Measurements from ENCODE around the gene VASP. TPM values are rescaled to one million over a fixed set of nuclear protein-coding genes. Genes with fewer than 3 reads are reported as not detected.
A peak's percentile ranks its signal among the peaks of the same experiment; 100 is the strongest.

The VASP gene
- total and polyA plus RNA-seq, 3 donors from 2014 or later = 37.7 to 57.9 (median 52.7) TPM

DNA sequence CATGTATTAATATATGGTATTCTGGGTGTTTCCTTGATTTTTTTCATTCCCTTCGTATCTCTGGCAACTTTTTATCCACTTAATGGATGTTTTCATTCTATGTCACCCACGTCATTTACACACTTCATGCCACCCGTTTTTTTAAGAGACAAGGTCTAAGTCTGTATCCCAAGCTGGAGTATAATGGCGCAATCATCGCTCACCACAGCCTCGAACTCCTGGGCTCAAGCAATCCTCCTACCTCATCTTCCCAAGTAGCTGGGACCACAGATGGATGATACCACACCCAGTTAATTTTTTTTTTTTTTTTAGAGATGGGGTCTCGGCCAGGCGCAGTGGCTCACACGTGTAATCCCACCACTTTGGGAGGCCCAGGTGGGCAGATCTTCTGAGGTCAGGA lies 3.4 kb upstream of the VASP start:
- Histone ChIP-seq H3K27me3 (no peaks in the 10 kb centered on the region), H3K27ac (no peak overlapping the region), H3K4me3 (no peak overlapping the region), H3K36me3 (ENCODE audit: low read depth, missing control alignments) (no peaks in the 10 kb centered on the region), H3K4me1 (peaks cover 9% of the 10 kb centered on the region), H3K9me3 (no peaks in the 10 kb centered on the region)
- intact Hi-C loops (cut with DNase I; ENCODE audit: low total_unique reads) = no loop called here
- no peak for DNase-seq
- TF ChIP-seq POLR2A (IDR thresholded peaks at IDR 0.05) = no peak
- TF ChIP-seq, protein P1, sequence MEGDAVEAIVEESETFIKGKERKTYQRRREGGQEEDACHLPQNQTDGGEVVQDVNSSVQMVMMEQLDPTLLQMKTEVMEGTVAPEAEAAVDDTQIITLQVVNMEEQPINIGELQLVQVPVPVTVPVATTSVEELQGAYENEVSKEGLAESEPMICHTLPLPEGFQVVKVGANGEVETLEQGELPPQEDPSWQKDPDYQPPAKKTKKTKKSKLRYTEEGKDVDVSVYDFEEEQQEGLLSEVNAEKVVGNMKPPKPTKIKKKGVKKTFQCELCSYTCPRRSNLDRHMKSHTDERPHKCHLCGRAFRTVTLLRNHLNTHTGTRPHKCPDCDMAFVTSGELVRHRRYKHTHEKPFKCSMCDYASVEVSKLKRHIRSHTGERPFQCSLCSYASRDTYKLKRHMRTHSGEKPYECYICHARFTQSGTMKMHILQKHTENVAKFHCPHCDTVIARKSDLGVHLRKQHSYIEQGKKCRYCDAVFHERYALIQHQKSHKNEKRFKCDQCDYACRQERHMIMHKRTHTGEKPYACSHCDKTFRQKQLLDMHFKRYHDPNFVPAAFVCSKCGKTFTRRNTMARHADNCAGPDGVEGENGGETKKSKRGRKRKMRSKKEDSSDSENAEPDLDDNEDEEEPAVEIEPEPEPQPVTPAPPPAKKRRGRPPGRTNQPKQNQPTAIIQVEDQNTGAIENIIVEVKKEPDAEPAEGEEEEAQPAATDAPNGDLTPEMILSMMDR (IDR thresholded peaks at IDR 0.05) = no peak
- WGBS, 2 donors = 88% methylated on average over 9 of the region's 9 CpGs

GRCh38 chr19:45505151-45505995 lies 1.9 kb upstream of the VASP start:
- Histone ChIP-seq H3K36me3 (ENCODE audit: low read depth, missing control alignments) (no peaks in the 10 kb centered on the region), H3K4me1 (peaks cover 19% of the 10 kb centered on the region), H3K9me3 (no peaks in the 10 kb centered on the region), H3K27ac (peak overlapping the region in 1 of 2 donors; percentile 93), H3K27me3 (no peaks in the 10 kb centered on the region), H3K4me3 (no peak overlapping the region)
- WGBS, 2 donors = 78% methylated on average over 8 of the region's 8 CpGs
- intact Hi-C loops (cut with DNase I; ENCODE audit: low total_unique reads) = loop anchor here (5.0 kb wide), 1 partner anchor 77 kb away; the partner anchor contains the start of gene OPA3
- TF ChIP-seq POLR2A (IDR thresholded peaks at IDR 0.05) = no peak
- TF ChIP-seq, protein P1 (IDR thresholded peaks at IDR 0.05) = no peak
- no peak for DNase-seq

DNA sequence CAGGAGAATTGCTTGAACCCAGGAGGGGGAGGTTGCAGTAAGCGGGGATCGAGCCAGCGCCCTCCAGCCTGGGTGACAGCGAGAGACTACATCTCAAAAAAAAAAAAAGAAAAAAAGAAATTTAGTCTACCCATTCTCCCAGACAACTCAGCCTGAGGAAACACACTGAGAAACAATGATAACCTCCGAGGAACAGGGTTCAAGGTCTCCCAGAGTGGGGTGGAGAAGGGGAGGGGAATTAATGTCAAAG lies 1.4 kb upstream of the VASP start:
- Histone ChIP-seq H3K9me3 (no peaks in the 10 kb centered on the region), H3K4me1 (peaks cover 19% of the 10 kb centered on the region), H3K4me3 (peak overlapping the region; percentile 86 to 97), H3K27ac (peak overlapping the region; percentile 79 to 93), H3K27me3 (no peaks in the 10 kb centered on the region), H3K36me3 (ENCODE audit: low read depth, missing control alignments) (no peaks in the 10 kb centered on the region)
- 37% methylated on average over 5 of the region's 5 CpGs for WGBS, 2 donors
- intact Hi-C loops (cut with DNase I; ENCODE audit: low total_unique reads) = loop anchor here (5.0 kb wide), 1 partner anchor 76 kb away; the partner anchor contains the start of gene OPA3
- TF ChIP-seq, protein P1 (IDR thresholded peaks at IDR 0.05) = no peak
- TF ChIP-seq POLR2A (IDR thresholded peaks at IDR 0.05) = no peak
- no peak for DNase-seq

DNA sequence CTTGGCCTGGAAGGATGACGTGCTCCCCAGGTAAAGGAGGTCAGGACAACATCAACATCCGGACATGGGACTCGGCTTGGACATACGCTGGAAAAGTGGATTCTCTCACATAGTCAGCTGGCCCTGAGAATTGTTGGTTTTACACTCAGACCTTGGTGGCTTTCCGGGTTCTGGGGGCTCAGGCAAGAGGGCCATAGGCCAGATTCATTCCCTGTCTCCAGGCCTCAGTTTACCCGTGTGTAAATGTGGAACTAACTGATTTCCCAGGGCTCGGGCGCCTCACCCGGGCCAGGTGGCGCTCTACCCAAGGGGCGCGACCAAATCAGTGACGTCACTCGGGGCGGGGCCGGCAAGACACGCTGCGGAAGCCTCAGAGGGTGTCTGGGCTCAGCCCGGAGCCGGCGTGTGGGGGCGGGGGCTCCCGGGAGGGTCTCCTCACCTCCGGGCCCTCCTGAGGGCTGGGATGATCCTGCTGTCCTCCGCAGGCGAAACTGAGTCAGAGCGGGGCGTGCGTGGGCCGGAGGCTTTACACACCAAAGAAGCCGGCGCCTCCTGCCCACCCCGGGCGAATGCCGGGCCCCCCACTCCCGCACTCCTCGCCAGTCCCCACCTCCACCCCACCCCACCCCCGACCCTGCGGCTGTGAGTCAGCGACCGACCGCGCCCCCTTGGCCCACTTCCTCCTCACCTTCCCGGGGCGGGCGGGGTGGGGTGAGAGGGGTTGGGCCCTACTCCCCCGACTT lies 862 bp upstream of the VASP start:
- TF ChIP-seq, protein P1 (IDR thresholded peaks at IDR 0.05) = peak in 1 of 3 experiments; percentile 39
- peak; percentile 53 for TF ChIP-seq POLR2A (IDR thresholded peaks at IDR 0.05)
- H3K4me1 ChIP-seq = peaks cover 19% of the 10 kb centered on the region
- WGBS, 2 donors = 1 to 5% methylated on average over 6 to 27 of the region's 47 CpGs
- peak overlapping the region; percentile 86 to 97 for H3K4me3 ChIP-seq
- H3K27me3 ChIP-seq = no peaks in the 10 kb centered on the region
- intact Hi-C loops (cut with DNase I; ENCODE audit: low total_unique reads) = loop anchor here (5.0 kb wide), 1 partner anchor 76 kb away; the partner anchor contains the start of gene OPA3
- H3K36me3 ChIP-seq (ENCODE audit: low read depth, missing control alignments) = no peaks in the 10 kb centered on the region
- peak overlapping the region; percentile 79 to 93 for H3K27ac ChIP-seq
- H3K9me3 ChIP-seq = no peaks in the 10 kb centered on the region
- DNase-seq = peak; percentile 96

Measured in testis (tissue), 3 donors.